HEK293T (cell line): Measurements from ENCODE around the gene EPHX1.

Experiments used
- CTCF ChIA-PET: fragments of 350-600 bp; formaldehyde crosslinking; extraction: SDS; loops from one replicate; lab custom pipeline; 2021; ENCODE audit warnings: antibody characterized with exemption, inconsistent platforms; lab: Yijun Ruan, JAX
- POLR2A ChIA-PET: fragments of 350-600 bp; formaldehyde crosslinking; extraction: SDS; loops from one replicate; lab custom pipeline; 2020; ENCODE audit warnings: antibody characterized with exemption, inconsistent platforms; lab: Yijun Ruan, JAX
- DNase-seq: peaks from one replicate; pipeline ENCODE4 v3.0.0; 2012; ENCODE audit warnings: mixed read lengths; ENCODE audit errors: extremely low spot score
- ARNT ChIP-seq: fragments of 450-650 bp; IDR thresholded peaks from 2 replicates; pipeline ENCODE4 v1.6.1; 2017; ENCODE audit warnings: mild to moderate bottlenecking
- BHLHE40 ChIP-seq: fragments of 450-650 bp; IDR thresholded peaks from 2 replicates; pipeline ENCODE4 v1.6.1; 2016; ENCODE audit warnings: mild to moderate bottlenecking, moderate library complexity, borderline replicate concordance
- CTBP1 ChIP-seq: fragments of 450-650 bp; IDR thresholded peaks from 2 replicates; pipeline ENCODE4 v1.6.1; 2016; ENCODE audit warnings: borderline replicate concordance
- ELF4 ChIP-seq: fragments of 450-650 bp; IDR thresholded peaks from 2 replicates; pipeline ENCODE4 v1.6.1; 2017; ENCODE audit warnings: antibody characterized with exemption
- FOXA1 ChIP-seq: fragments of 450-650 bp; IDR thresholded peaks from 2 replicates; pipeline ENCODE4 v1.6.1; 2016; ENCODE audit warnings: mild to moderate bottlenecking
- FOXK2 ChIP-seq: fragments of 450-650 bp; IDR thresholded peaks from 2 replicates; pipeline ENCODE4 v1.6.1; 2016; ENCODE audit warnings: mild to moderate bottlenecking
- FOXM1 ChIP-seq: fragments of 450-650 bp; IDR thresholded peaks from 2 replicates; pipeline ENCODE4 v1.6.1; 2017; ENCODE audit warnings: mild to moderate bottlenecking, borderline replicate concordance
- HDGF ChIP-seq: fragments of 450-650 bp; IDR thresholded peaks from 2 replicates; pipeline ENCODE4 v1.6.1; 2017; ENCODE audit warnings: antibody characterized with exemption, borderline replicate concordance
- L3MBTL2 ChIP-seq: fragments of 450-650 bp; conservative IDR thresholded peaks from 2 replicates; pipeline ENCODE4 v1.6.1; 2016; ENCODE audit warnings: mild to moderate bottlenecking
- LEF1 ChIP-seq: fragments of 450-650 bp; IDR thresholded peaks from 2 replicates; pipeline ENCODE4 v1.6.1; 2017; ENCODE audit warnings: mild to moderate bottlenecking, borderline replicate concordance
- NFRKB ChIP-seq: fragments of 450-650 bp; IDR thresholded peaks from 2 replicates; pipeline ENCODE4 v1.6.1; 2016; ENCODE audit warnings: mild to moderate bottlenecking, moderate library complexity
- PKNOX1 ChIP-seq: fragments of 450-650 bp; IDR thresholded peaks from 2 replicates; pipeline ENCODE4 v1.6.1; 2016
- SP1 ChIP-seq: fragments of 450-650 bp; IDR thresholded peaks from 2 replicates; pipeline ENCODE4 v1.6.1; 2017
- SUZ12 ChIP-seq: fragments of 450-650 bp; IDR thresholded peaks from 2 replicates; pipeline ENCODE4 v1.6.1; 2016; ENCODE audit warnings: mild to moderate bottlenecking
- TARDBP ChIP-seq: fragments of 450-650 bp; IDR thresholded peaks from 2 replicates; pipeline ENCODE4 v1.6.1; 2016
- ZNF384 ChIP-seq: fragments of 450-650 bp; IDR thresholded peaks from 2 replicates; pipeline ENCODE4 v1.6.1; 2016

EPHX1 gene

GRCh38 chr1:225842074-225842473 lies 32.1 kb downstream of the EPHX1 start:
- TF ChIP-seq ARNT = no peak
- POLR2A ChIA-PET = interaction anchor here (0.6 to 1.2 kb wide), 3 partner anchors 22 to 319 kb away, joined by 3 read pairs; no protein-coding TSS in a partner anchor
- CTCF ChIA-PET = no interaction called here
- DNase-seq = no peak

- POLR2A ChIA-PET = interaction anchor here (0.6 to 1.2 kb wide), 3 partner anchors 23 to 318 kb away, joined by 3 read pairs; no protein-coding TSS in a partner anchor
- DNase-seq = no peak
- TF ChIP-seq FOXA1 (no peak), LEF1 (no peak), PKNOX1 (no peak), L3MBTL2 (no peak), SUZ12 (no peak), TARDBP (no peak), ZNF384 (no peak), FOXM1 (no peak), NFRKB (no peak), ELF4 (no peak), CTBP1 (no peak), ARNT (no peak), FOXK2 (no peak), SP1 (no peak), HDGF (no peak), BHLHE40 (no peak)
- CTCF ChIA-PET = interaction anchor here (0.9 kb wide), 1 partner anchor 368 kb away, joined by 4 read pairs; no protein-coding TSS in a partner anchor
Observed at GRCh38 chr1:225842788-225843425, 33.0 kb downstream of the EPHX1 start.

DNA sequence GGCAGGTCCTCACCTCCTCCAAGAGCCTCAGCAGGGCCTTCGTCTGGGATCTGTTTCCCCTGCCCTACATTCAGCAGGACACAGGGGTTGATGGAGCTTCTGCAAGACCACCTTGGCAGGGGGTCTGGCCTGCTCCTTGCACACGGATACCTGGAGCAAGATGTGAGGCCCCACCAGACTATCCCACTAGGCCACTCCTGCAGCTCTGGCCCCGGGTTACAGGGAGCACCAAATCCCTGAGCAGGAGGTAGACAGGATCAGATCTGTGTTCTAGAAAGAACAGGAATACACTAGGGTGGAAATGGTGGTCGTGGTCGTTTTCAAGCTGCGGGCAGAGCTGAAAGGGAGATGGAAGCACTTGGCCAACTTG lies 33.5 kb downstream of the EPHX1 start:
- ChIA-PET POLR2A (interaction anchor here (1.0 kb wide), 1 partner anchor 39 kb away, joined by 3 read pairs; the partner anchor contains the start of gene TMEM63A), CTCF (interaction anchor here (0.9 kb wide), 1 partner anchor 369 kb away, joined by 4 read pairs; no protein-coding TSS in a partner anchor)

GRCh38 chr1:225844236-225845061 lies 34.5 kb downstream of the EPHX1 start:
- TF ChIP-seq CTBP1 (no peak), ARNT (no peak), NFRKB (no peak), LEF1 (no peak), SP1 (no peak), BHLHE40 (no peak), FOXM1 (no peak), PKNOX1 (no peak), FOXA1 (no peak), ZNF384 (no peak), L3MBTL2 (no peak)
- ChIA-PET CTCF (interaction anchor here (0.5 to 0.9 kb wide), 3 partner anchors 12 to 281 kb away, joined by 3 read pairs; no protein-coding TSS in a partner anchor), POLR2A (interaction anchor here (1.0 to 2.7 kb wide), 2 partner anchors 38 to 67 kb away, joined by 3 to 9 read pairs; partner anchors contain the start of genes SRP9 and TMEM63A)
- DNase-seq = no peak

More for the DNA sequence above, 33.5 kb downstream of the EPHX1 start:
- DNase-seq = no peak
- TF ChIP-seq ARNT (no peak), FOXM1 (no peak), L3MBTL2 (no peak), LEF1 (no peak), BHLHE40 (no peak), ELF4 (no peak), PKNOX1 (no peak), NFRKB (no peak), HDGF (no peak), SUZ12 (no peak), ZNF384 (no peak), SP1 (no peak), CTBP1 (no peak), TARDBP (no peak), FOXK2 (no peak), FOXA1 (no peak)

DNA sequence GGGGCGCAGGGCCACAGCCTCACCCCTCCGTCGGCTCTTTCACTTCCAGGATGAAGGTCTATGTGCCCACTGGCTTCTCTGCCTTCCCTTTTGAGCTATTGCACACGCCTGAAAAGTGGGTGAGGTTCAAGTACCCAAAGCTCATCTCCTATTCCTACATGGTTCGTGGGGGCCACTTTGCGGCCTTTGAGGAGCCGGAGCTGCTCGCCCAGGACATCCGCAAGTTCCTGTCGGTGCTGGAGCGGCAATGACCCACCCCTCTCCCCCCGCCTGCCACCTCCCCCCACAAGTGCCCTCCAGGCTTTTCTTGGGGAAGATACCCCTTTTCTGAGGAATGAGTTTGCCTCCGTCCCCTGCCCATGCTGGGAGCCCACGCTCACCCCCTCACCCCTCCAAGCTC lies 35.2 kb downstream of the EPHX1 start:
- no peak for DNase-seq
- TF ChIP-seq BHLHE40 = no peak
- no peak for TF ChIP-seq SP1
- TF ChIP-seq NFRKB = no peak
- no peak for TF ChIP-seq FOXK2
- no peak for TF ChIP-seq HDGF
- no peak for TF ChIP-seq FOXM1
- no peak for TF ChIP-seq ZNF384
- TF ChIP-seq PKNOX1 = no peak
- TF ChIP-seq TARDBP = no peak
- TF ChIP-seq FOXA1 = no peak
- TF ChIP-seq SUZ12 = no peak
- no peak for TF ChIP-seq L3MBTL2
- no peak for TF ChIP-seq LEF1
- no peak for TF ChIP-seq ARNT
- POLR2A ChIA-PET = interaction anchor here (2.7 kb wide), 1 partner anchor 67 kb away, joined by 9 read pairs; the partner anchor contains the start of gene SRP9
- CTCF ChIA-PET = interaction anchor here (0.5 to 1.9 kb wide), 5 partner anchors 10 to 370 kb away, joined by 3 to 5 read pairs (median 3); no protein-coding TSS in a partner anchor
